SK-N-MC (cell line): ENCODE results near the gene EVL.

ENCODE experiments used
- DNase-seq: peaks from one replicate; pipeline ENCODE4 v3.0.0-alpha.2; 2011; ENCODE audit warnings: low read depth, low spot score
- H3K27ac ChIP-seq: fragments of 200-600 bp; sonication (generic); 2 replicates; pipeline ENCODE4 v1.5.1; 2016; ENCODE audit warnings: mixed run types
- H3K36me3 ChIP-seq: fragments of 200-600 bp; sonication (generic); 2 replicates; pipeline ENCODE4 v1.6.1; 2017; ENCODE audit warnings: antibody characterized with exemption, low read length, mixed read lengths; ENCODE audit not compliant: insufficient read depth
- H3K4me3 ChIP-seq: fragments of 200-600 bp; sonication (generic); 2 replicates; pipeline ENCODE4 v1.5.1; 2016
- H3K9ac ChIP-seq: fragments of 200-600 bp; sonication (generic); 2 replicates; pipeline ENCODE4 v1.8.0; 2017; ENCODE audit warnings: mixed run types, mixed read lengths; ENCODE audit not compliant: insufficient read length
- H3K9me3 ChIP-seq: fragments of 200-600 bp; sonication (generic); 2 replicates; pipeline ENCODE4 v1.6.1; 2017; ENCODE audit warnings: low read depth, mild to moderate bottlenecking, antibody characterized with exemption, low read length, moderate library complexity, mixed read lengths
- EZH2 ChIP-seq: fragments of 200-600 bp; sonication (generic); IDR thresholded peaks from one replicate; pipeline ENCODE4 v1.6.1; 2017; ENCODE audit warnings: antibody characterized with exemption
- FOXP2 ChIP-seq: optimal IDR thresholded peaks from 2 replicates; pipeline ENCODE3; 2011; ENCODE audit warnings: mild to moderate bottlenecking, moderate library complexity; ENCODE audit not compliant: insufficient read depth; ENCODE audit errors: extremely low read length, control extremely low read depth
- POLR2AphosphoS5 ChIP-seq: IDR thresholded peaks from 2 replicates; pipeline ENCODE4 v1.6.1; 2012; ENCODE audit warnings: mild to moderate bottlenecking, low read depth, low read length, borderline replicate concordance

Gene EVL

GRCh38 chr14:100158566-100159093 is 93.4 kb downstream of the EVL start:
- DNase-seq = no peak
- Histone ChIP-seq H3K4me3 (peak overlapping the region; percentile 74), H3K9me3 (no peaks in the 10 kb centered on the region), H3K9ac (no peak overlapping the region), H3K36me3 (no peaks in the 10 kb centered on the region), H3K27ac (no peak overlapping the region)
- TF ChIP-seq POLR2AphosphoS5 (no peak), FOXP2 (no peak), EZH2 (no peak)

- no peaks in the 10 kb centered on the region for H3K9me3 ChIP-seq
- DNase-seq = no peak
- TF ChIP-seq POLR2AphosphoS5 (no peak), FOXP2 (no peak), EZH2 (no peak)
- H3K9ac ChIP-seq = no peak within 1 kb of the TSS
- H3K4me3 ChIP-seq = peak within 1 kb of the TSS; percentile 74
- H3K36me3 ChIP-seq = no peaks in the 10 kb centered on the region
- no peak within 1 kb of the TSS for H3K27ac ChIP-seq
These were observed 94.1 kb downstream of the EVL start, which contains the start of gene DEGS2 for GRCh38 chr14:100159094-100159864. Gene DEGS2, minus strand, starts transcription at chr14:100159645. Its CDS starts 58 bp downstream, at chr14:100159587.

GRCh38 chr14:100159865-100160533 is 94.8 kb downstream of the EVL start:
- no peaks in the 10 kb centered on the region for H3K36me3 ChIP-seq
- no peak for DNase-seq
- no peak overlapping the region for H3K9ac ChIP-seq
- no peak for TF ChIP-seq FOXP2
- no peak for TF ChIP-seq POLR2AphosphoS5
- TF ChIP-seq EZH2 = no peak
- H3K27ac ChIP-seq = no peak overlapping the region
- H3K4me3 ChIP-seq = peak overlapping the region; percentile 74
- H3K9me3 ChIP-seq = no peaks in the 10 kb centered on the region

GRCh38 chr14:100160534-100160916 is 95.3 kb downstream of the EVL start:
- Histone ChIP-seq H3K27ac (no peak overlapping the region), H3K36me3 (no peaks in the 10 kb centered on the region), H3K4me3 (no peak overlapping the region), H3K9ac (no peak overlapping the region), H3K9me3 (no peaks in the 10 kb centered on the region)
- DNase-seq = no peak
- TF ChIP-seq FOXP2 = no peak
- TF ChIP-seq POLR2AphosphoS5 = no peak
- no peak for TF ChIP-seq EZH2

- no peak overlapping the region for H3K9ac ChIP-seq
- H3K4me3 ChIP-seq = no peak overlapping the region
- no peaks in the 10 kb centered on the region for H3K9me3 ChIP-seq
- no peak for DNase-seq
- H3K36me3 ChIP-seq = no peaks in the 10 kb centered on the region
- no peak overlapping the region for H3K27ac ChIP-seq
- TF ChIP-seq POLR2AphosphoS5 = no peak
- TF ChIP-seq FOXP2 = no peak
- no peak for TF ChIP-seq EZH2
These were observed 100.2 kb downstream of the EVL start for GRCh38 chr14:100165376-100165775.

- Histone ChIP-seq H3K27ac (no peak overlapping the region), H3K4me3 (peak overlapping the region; percentile 72), H3K36me3 (no peaks in the 10 kb centered on the region), H3K9me3 (no peaks in the 10 kb centered on the region), H3K9ac (no peak overlapping the region)
- no peak for DNase-seq
- no peak for TF ChIP-seq EZH2
- no peak for TF ChIP-seq FOXP2
- no peak for TF ChIP-seq POLR2AphosphoS5
These were observed 100.7 kb downstream of the EVL start for GRCh38 chr14:100165831-100166440.

- no peak for DNase-seq
- Histone ChIP-seq H3K36me3 (no peaks in the 10 kb centered on the region), H3K27ac (no peak overlapping the region), H3K4me3 (no peak overlapping the region), H3K9ac (no peak overlapping the region), H3K9me3 (no peaks in the 10 kb centered on the region)
- TF ChIP-seq EZH2 (no peak), POLR2AphosphoS5 (no peak), FOXP2 (no peak)
These were observed 103.3 kb downstream of the EVL start for GRCh38 chr14:100168506-100168905.

- no peak for TF ChIP-seq FOXP2
- Histone ChIP-seq H3K27ac (no peak overlapping the region), H3K36me3 (no peaks in the 10 kb centered on the region), H3K9me3 (no peaks in the 10 kb centered on the region), H3K4me3 (no peak overlapping the region), H3K9ac (no peak overlapping the region)
- DNase-seq = no peak
These were observed 105.7 kb downstream of the EVL start for GRCh38 chr14:100170880-100171279.
